ENCODE data around the gene MAGI1.

DNA sequence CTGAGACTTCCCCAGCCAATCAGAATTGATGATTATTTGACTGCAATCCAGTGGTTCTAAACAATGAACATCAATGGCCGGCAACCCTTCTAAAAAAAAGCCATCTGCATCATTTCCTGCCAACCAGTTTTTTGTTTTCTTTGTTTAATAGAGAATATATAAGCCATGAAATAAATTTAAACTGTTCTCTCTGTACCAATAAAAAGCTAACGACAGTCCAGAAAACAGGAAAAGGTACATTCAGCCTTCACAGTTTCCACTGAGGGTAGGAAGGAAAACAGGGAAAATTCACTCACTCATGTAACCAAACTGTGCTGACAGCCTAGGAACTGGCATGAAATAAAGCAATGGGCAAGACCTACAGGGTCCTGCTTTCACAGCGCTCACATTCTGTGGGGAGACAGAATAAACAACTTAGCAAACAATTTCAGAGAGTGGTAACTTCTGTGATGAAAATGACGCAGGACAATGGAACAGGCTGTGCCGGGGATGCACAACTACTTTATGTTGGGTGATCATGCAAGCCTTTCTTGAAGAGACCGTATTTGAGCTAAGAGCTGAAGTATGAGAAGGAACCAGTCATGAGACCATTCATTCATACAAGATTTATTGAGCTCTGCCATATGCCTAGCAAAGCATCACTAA lies 630.1 kb downstream of the MAGI1 start:
- TF ChIP-seq POLR2AphosphoS5 (IDR thresholded peaks at IDR 0.05) (no peak), POLR2A (IDR thresholded peaks at IDR 0.05) (no peak)
- TF ChIP-seq, protein P1, sequence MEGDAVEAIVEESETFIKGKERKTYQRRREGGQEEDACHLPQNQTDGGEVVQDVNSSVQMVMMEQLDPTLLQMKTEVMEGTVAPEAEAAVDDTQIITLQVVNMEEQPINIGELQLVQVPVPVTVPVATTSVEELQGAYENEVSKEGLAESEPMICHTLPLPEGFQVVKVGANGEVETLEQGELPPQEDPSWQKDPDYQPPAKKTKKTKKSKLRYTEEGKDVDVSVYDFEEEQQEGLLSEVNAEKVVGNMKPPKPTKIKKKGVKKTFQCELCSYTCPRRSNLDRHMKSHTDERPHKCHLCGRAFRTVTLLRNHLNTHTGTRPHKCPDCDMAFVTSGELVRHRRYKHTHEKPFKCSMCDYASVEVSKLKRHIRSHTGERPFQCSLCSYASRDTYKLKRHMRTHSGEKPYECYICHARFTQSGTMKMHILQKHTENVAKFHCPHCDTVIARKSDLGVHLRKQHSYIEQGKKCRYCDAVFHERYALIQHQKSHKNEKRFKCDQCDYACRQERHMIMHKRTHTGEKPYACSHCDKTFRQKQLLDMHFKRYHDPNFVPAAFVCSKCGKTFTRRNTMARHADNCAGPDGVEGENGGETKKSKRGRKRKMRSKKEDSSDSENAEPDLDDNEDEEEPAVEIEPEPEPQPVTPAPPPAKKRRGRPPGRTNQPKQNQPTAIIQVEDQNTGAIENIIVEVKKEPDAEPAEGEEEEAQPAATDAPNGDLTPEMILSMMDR (IDR thresholded peaks at IDR 0.05 in 8 of 11, conservative IDR thresholded peaks at IDR 0.05 in 3 of 11): no peak
